ENCODE results near the gene GP1BB.
A peak's percentile ranks its signal among the peaks of the same experiment; 100 is the strongest.

GP1BB gene

DNA sequence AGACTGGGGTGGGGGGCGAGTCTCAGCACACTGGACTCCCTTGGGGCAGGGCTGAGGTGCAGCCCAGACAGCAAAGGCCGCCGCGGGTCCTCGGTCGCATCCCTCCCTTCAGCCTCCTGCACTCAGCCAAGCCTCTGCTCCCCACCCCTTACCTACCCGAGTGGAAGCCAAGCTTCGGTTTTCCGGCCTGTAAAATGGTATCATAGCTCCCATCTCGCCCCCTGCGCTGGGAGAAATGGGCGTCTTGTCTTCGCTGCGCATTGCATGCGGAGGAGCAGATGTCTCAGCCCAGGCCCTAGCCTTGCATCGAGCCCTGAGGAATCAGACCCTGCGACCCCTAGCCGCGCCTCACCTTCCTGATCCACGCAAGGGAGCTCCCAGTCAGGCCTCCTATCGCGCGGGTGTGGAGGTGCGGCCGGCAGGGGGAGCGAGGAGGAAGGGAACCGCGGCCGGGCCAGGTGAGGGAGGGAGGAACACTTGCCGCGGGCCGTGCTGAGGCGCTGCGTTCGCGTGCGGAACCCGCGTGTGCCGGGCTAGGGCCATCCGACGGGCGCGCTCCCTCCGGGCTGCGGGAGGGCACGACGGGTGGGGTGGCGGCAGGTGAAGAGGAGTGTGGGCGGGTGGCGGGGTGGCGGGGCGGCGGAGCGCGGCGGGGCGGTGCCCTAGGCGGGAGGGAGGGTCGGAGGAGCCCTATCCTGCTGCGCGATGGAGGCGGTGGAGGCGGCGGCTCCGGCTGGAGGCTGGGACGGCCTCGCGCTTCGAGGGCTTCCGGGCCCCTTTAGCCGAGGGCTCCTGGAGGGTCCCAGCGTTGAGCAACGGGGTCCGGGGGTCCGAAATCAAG lies 33.2 kb downstream of the GP1BB start:
- Histone ChIP-seq H3K9me3 (ENCODE audit: control insufficient read depth, low read length) (no peaks in the 10 kb centered on the region), H3K4me1 (ENCODE audit: control insufficient read depth, insufficient read depth, low read length, poor library complexity, severe bottlenecking) (peaks cover 34% of the 10 kb centered on the region), H3K27me3 (replicated peaks; ENCODE audit: control insufficient read depth, insufficient read depth, low read length, poor library complexity, severe bottlenecking) (peaks cover 44% of the 10 kb centered on the region), H3K4me3 (ENCODE audit: insufficient read depth, low read depth, low read length, poor library complexity, severe bottlenecking) (peak overlapping the region; percentile 46), H3K27ac (ENCODE audit: insufficient read depth, low read length, poor library complexity, severe bottlenecking) (no peak overlapping the region), H3K36me3 (ENCODE audit: control insufficient read depth, insufficient read depth, low read length) (no peaks in the 10 kb centered on the region)
- peak; percentile 43 to 56 (median 46) for DNase-seq

GRCh38 chr22:19757140-19757984 lies 34.0 kb downstream of the GP1BB start:
- Histone ChIP-seq H3K27ac (ENCODE audit: insufficient read depth, low read length, poor library complexity, severe bottlenecking) (no peak overlapping the region), H3K9me3 (ENCODE audit: control insufficient read depth, low read length) (no peaks in the 10 kb centered on the region), H3K36me3 (ENCODE audit: control insufficient read depth, insufficient read depth, low read length) (no peaks in the 10 kb centered on the region), H3K4me3 (ENCODE audit: insufficient read depth, low read depth, low read length, poor library complexity, severe bottlenecking) (no peak overlapping the region), H3K27me3 (replicated peaks; ENCODE audit: control insufficient read depth, insufficient read depth, low read length, poor library complexity, severe bottlenecking) (peaks cover 44% of the 10 kb centered on the region), H3K4me1 (ENCODE audit: control insufficient read depth, insufficient read depth, low read length, poor library complexity, severe bottlenecking) (peaks cover 36% of the 10 kb centered on the region)
- no peak for DNase-seq

- Histone ChIP-seq H3K36me3 (ENCODE audit: control insufficient read depth, insufficient read depth, low read length) (no peaks in the 10 kb centered on the region), H3K9me3 (ENCODE audit: control insufficient read depth, low read length) (no peaks in the 10 kb centered on the region), H3K27ac (ENCODE audit: insufficient read depth, low read length, poor library complexity, severe bottlenecking) (no peak overlapping the region), H3K4me1 (ENCODE audit: control insufficient read depth, insufficient read depth, low read length, poor library complexity, severe bottlenecking) (peaks cover 36% of the 10 kb centered on the region), H3K27me3 (replicated peaks; ENCODE audit: control insufficient read depth, insufficient read depth, low read length, poor library complexity, severe bottlenecking) (peaks cover 44% of the 10 kb centered on the region), H3K4me3 (ENCODE audit: insufficient read depth, low read depth, low read length, poor library complexity, severe bottlenecking) (no peak overlapping the region)
- DNase-seq, result no peak
These were observed 34.9 kb downstream of the GP1BB start for GRCh38 chr22:19757985-19758895.

- Histone ChIP-seq H3K4me1 (ENCODE audit: control insufficient read depth, insufficient read depth, low read length, poor library complexity, severe bottlenecking) (peaks cover 36% of the 10 kb centered on the region), H3K4me3 (ENCODE audit: insufficient read depth, low read depth, low read length, poor library complexity, severe bottlenecking) (no peak overlapping the region), H3K27ac (ENCODE audit: insufficient read depth, low read length, poor library complexity, severe bottlenecking) (no peak overlapping the region), H3K27me3 (replicated peaks; ENCODE audit: control insufficient read depth, insufficient read depth, low read length, poor library complexity, severe bottlenecking) (peaks cover 44% of the 10 kb centered on the region), H3K9me3 (ENCODE audit: control insufficient read depth, low read length) (no peaks in the 10 kb centered on the region), H3K36me3 (ENCODE audit: control insufficient read depth, insufficient read depth, low read length) (no peaks in the 10 kb centered on the region)
- no peak for DNase-seq
These were observed 35.6 kb downstream of the GP1BB start for GRCh38 chr22:19758896-19759426.

DNA sequence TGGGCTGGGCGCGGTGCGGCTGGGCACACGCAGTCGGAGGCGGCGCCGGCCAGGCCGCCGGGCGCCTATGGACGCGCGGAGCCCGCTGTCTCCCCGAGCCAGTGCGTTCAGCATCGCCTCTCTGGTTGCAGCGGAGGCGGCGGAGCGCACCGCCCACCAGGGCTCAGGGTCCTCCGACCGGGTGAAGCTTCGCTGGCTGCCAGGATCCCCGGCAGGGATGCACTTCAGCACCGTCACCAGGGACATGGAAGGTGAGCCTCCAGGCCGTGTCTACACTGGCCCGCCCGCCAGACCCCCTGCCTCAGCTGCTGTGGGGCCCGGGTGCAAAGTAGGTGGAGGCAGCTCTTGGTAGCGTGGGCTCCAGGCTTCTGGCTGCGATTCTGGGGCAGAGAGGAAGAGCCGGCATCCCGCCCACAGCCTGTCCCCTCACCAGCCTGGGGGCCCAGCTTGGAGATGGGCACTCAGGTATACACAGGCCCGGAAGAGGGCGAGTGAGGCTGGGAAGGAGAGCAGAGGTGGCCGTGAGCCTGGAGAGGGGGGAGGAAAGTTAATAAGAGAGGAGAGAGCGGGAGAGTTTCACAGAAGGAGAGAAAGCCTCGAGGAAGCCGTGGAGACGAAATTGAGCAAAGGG lies 36.2 kb downstream of the GP1BB start:
- Histone ChIP-seq H3K4me3 (ENCODE audit: insufficient read depth, low read depth, low read length, poor library complexity, severe bottlenecking) (peak overlapping the region; percentile 32), H3K27ac (ENCODE audit: insufficient read depth, low read length, poor library complexity, severe bottlenecking) (no peak overlapping the region), H3K4me1 (ENCODE audit: control insufficient read depth, insufficient read depth, low read length, poor library complexity, severe bottlenecking) (peaks cover 36% of the 10 kb centered on the region), H3K9me3 (ENCODE audit: control insufficient read depth, low read length) (no peaks in the 10 kb centered on the region), H3K27me3 (replicated peaks; ENCODE audit: control insufficient read depth, insufficient read depth, low read length, poor library complexity, severe bottlenecking) (peaks cover 46% of the 10 kb centered on the region), H3K36me3 (ENCODE audit: control insufficient read depth, insufficient read depth, low read length) (no peaks in the 10 kb centered on the region)
- DNase-seq, result no peak

- H3K4me1 ChIP-seq (ENCODE audit: control insufficient read depth, insufficient read depth, low read length, poor library complexity, severe bottlenecking), result peaks cover 36% of the 10 kb centered on the region
- peak within 1 kb of the TSS; percentile 32 for H3K4me3 ChIP-seq (ENCODE audit: insufficient read depth, low read depth, low read length, poor library complexity, severe bottlenecking)
- H3K36me3 ChIP-seq (ENCODE audit: control insufficient read depth, insufficient read depth, low read length), result no peaks in the 10 kb centered on the region
- H3K27ac ChIP-seq (ENCODE audit: insufficient read depth, low read length, poor library complexity, severe bottlenecking), result no peak within 1 kb of the TSS
- DNase-seq, result no peak
- H3K9me3 ChIP-seq (ENCODE audit: control insufficient read depth, low read length), result no peaks in the 10 kb centered on the region
- H3K27me3 ChIP-seq (replicated peaks; ENCODE audit: control insufficient read depth, insufficient read depth, low read length, poor library complexity, severe bottlenecking), result peaks cover 46% of the 10 kb centered on the region
These were observed 37.0 kb downstream of the GP1BB start, which contains the start of gene TBX1 for GRCh38 chr22:19760058-19760950. TSS of gene TBX1 (plus strand) at chr22:19760778. CDS start at chr22:19760844, 66 bp downstream.

- DNase-seq, result no peak
- Histone ChIP-seq H3K9me3 (ENCODE audit: control insufficient read depth, low read length) (no peaks in the 10 kb centered on the region), H3K4me3 (ENCODE audit: insufficient read depth, low read depth, low read length, poor library complexity, severe bottlenecking) (no peak overlapping the region), H3K4me1 (ENCODE audit: control insufficient read depth, insufficient read depth, low read length, poor library complexity, severe bottlenecking) (peaks cover 32% of the 10 kb centered on the region), H3K27me3 (replicated peaks; ENCODE audit: control insufficient read depth, insufficient read depth, low read length, poor library complexity, severe bottlenecking) (peaks cover 39% of the 10 kb centered on the region), H3K27ac (ENCODE audit: insufficient read depth, low read length, poor library complexity, severe bottlenecking) (no peak overlapping the region), H3K36me3 (ENCODE audit: control insufficient read depth, insufficient read depth, low read length) (no peaks in the 10 kb centered on the region)
These were observed 37.8 kb downstream of the GP1BB start for GRCh38 chr22:19760951-19761724.
